ENCODE data around the gene GSK3B.
"Not testable (repeated sequence)": the region's sequence is repeated elsewhere in the genome, so short reads cannot be mapped to it uniquely, and the experiment has no call there.

The GSK3B gene

GRCh38 chr3:120057029-120057428 lies 37.2 kb downstream of the GSK3B start:
- TF ChIP-seq GATA1 (IDR thresholded peaks at IDR 0.05; ENCODE audit: low read depth, low read length), result no peak
- no peak for TF ChIP-seq POLR2A (IDR thresholded peaks at IDR 0.05; ENCODE audit: low read length)

DNA sequence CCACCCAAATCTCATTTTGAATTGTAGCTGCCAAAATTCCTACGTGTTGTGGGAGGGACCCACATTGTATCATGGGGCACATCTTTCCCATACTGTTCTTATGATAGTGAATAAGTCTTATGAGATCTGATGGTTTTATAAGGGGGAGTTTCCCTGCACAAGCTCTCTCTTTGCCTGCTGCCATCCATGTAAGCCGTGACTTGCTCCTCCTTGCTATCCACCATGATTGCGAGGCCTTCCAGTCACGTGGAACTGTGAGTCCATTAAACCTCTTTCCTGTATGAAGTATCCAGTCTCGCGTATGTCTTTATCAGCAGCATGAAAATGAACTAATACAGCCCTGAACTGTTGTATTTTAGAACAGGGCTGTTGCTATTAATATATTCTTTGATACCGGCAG lies 40.6 kb downstream of the GSK3B start:
- DNase-seq, result not testable (repeated sequence)

More at GRCh38 chr3:120057029-120057428, 37.2 kb downstream of the GSK3B start:
- DNase-seq, result no peak

GRCh38 chr3:120052677-120053076 lies 41.6 kb downstream of the GSK3B start:
- DNase-seq, result no peak
- no peak for TF ChIP-seq GATA1 (IDR thresholded peaks at IDR 0.05; ENCODE audit: low read depth, low read length)
- TF ChIP-seq POLR2A (IDR thresholded peaks at IDR 0.05; ENCODE audit: low read length), result no peak

DNA sequence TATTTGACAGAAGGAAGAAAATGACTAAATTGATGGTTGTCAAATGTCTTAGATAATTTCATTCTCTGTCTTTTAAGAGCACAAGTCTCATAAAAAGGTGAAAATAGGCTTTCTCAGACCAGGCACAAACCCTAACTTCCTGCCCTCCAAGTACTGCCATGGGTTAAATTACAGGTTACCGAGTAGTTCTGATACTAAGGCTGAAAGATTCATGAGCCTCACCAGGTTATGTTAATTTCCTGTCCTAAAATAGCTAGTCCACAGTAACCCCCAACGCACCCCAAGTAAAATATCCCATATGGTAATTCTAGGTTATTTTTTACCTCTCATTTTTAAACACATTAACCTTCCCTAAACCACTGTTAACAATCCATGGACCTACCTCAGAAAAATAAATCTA lies 42.0 kb downstream of the GSK3B start:
- TF ChIP-seq POLR2A (IDR thresholded peaks at IDR 0.05; ENCODE audit: low read length), result no peak
- TF ChIP-seq GATA1 (IDR thresholded peaks at IDR 0.05; ENCODE audit: low read depth, low read length), result no peak
- DNase-seq, result no peak

DNA sequence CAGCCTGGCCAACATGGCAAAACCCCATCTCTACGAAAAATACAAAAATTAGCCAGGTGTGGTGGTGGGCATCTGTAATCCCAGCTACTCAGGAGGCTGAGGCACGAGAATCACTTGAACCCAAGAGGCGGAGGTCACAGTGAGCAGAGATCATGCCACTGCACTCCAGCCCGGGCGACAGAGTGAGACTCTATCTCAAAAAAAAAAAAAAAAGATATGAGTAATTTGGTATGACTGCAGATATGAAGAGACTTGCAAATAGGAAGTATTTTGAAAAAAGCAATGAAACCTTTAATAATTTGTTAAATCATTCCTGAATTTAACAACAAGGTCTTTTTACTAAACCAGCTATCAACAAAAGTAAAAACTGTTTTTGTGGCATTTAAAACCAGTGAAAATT lies 42.7 kb downstream of the GSK3B start:
- not testable (repeated sequence) for DNase-seq

- DNase-seq, result no peak
- TF ChIP-seq GATA1 (IDR thresholded peaks at IDR 0.05; ENCODE audit: low read depth, low read length) (no peak), POLR2A (IDR thresholded peaks at IDR 0.05; ENCODE audit: low read length) (no peak)
These were observed 44.2 kb downstream of the GSK3B start for GRCh38 chr3:120049881-120050539.

- TF ChIP-seq GATA1 (IDR thresholded peaks at IDR 0.05; ENCODE audit: low read depth, low read length) (no peak), POLR2A (IDR thresholded peaks at IDR 0.05; ENCODE audit: low read length) (no peak)
- DNase-seq, result no peak
These were observed 45.2 kb downstream of the GSK3B start for GRCh38 chr3:120049072-120049471.

GRCh38 chr3:120048355-120049041 lies 45.7 kb downstream of the GSK3B start:
- TF ChIP-seq POLR2A (IDR thresholded peaks at IDR 0.05; ENCODE audit: low read length) (no peak), GATA1 (IDR thresholded peaks at IDR 0.05; ENCODE audit: low read depth, low read length) (no peak)
- DNase-seq, result no peak

- no peak for DNase-seq
- TF ChIP-seq POLR2A (IDR thresholded peaks at IDR 0.05; ENCODE audit: low read length) (no peak), GATA1 (IDR thresholded peaks at IDR 0.05; ENCODE audit: low read depth, low read length) (no peak)
These were observed 46.6 kb downstream of the GSK3B start for GRCh38 chr3:120047686-120048085.

DNA sequence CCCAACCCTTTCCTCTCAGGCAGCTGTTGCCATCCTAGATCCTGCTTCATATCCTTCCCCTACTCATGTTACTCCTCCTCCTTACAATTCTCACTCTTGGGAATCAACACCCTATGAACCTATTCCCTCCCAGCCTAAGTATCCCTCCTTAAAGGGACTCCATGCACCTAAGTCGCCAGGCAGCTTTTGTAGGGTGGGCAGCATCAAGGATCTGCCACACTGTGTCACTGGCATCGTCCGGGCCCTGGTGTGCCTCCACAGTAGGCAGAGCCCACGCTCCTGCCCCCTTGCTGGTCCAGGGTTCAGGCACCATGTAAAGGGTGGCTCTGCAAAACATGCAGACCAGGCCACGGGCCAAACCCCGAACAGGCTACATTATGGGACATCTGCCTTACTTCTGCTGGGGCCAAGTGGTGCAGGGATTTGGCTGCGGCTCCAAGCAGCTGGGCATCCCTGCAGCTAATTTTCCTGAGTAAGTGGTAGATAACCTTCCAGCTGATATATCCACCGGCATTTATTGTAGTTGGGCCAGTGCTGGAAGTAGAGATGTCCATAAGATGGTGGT lies 53.4 kb downstream of the GSK3B start:
- TF ChIP-seq POLR2A (IDR thresholded peaks at IDR 0.05; ENCODE audit: low read length) (no peak), GATA1 (IDR thresholded peaks at IDR 0.05; ENCODE audit: low read depth, low read length) (no peak)
- no peak for DNase-seq

- DNase-seq, result peak; percentile 21 to 47
- no peak for TF ChIP-seq GATA1 (IDR thresholded peaks at IDR 0.05; ENCODE audit: low read depth, low read length)
- no peak for TF ChIP-seq POLR2A (IDR thresholded peaks at IDR 0.05; ENCODE audit: low read length)
These were observed 54.3 kb downstream of the GSK3B start for GRCh38 chr3:120039642-120040610.

DNA sequence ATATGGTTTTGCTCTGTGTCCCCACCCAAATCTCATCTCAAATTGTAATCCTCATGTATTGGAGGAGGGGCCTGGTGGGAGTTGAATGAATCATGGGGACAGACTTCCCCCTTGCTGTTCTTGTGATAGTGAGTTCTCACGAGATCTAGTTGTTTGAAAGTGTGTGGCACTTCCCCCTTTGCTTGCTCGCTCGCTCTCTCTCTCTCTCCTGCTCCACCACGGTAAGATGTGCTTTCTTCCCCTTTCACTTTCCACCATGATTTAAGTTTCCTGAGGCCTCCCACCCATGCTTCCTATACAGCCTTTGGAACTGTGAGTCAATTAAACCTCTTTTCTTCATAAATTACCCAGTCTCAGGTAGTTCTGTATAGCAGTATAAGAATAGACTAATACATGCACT lies 60.7 kb downstream of the GSK3B start:
- TF ChIP-seq GATA1 (IDR thresholded peaks at IDR 0.05; ENCODE audit: low read depth, low read length) (no peak), POLR2A (IDR thresholded peaks at IDR 0.05; ENCODE audit: low read length) (no peak)
- DNase-seq, result no peak

- TF ChIP-seq POLR2A (IDR thresholded peaks at IDR 0.05; ENCODE audit: low read length) (no peak), GATA1 (IDR thresholded peaks at IDR 0.05; ENCODE audit: low read depth, low read length) (no peak)
- DNase-seq, result no peak
These were observed 62.7 kb downstream of the GSK3B start for GRCh38 chr3:120031561-120031960.

- TF ChIP-seq GATA1 (IDR thresholded peaks at IDR 0.05; ENCODE audit: low read depth, low read length) (no peak), POLR2A (IDR thresholded peaks at IDR 0.05; ENCODE audit: low read length) (no peak)
- no peak for DNase-seq
These were observed 64.5 kb downstream of the GSK3B start for GRCh38 chr3:120029749-120030148.

All from erythroblast (primary cell).